ENCODE results near the gene PRR30. TPM values are rescaled to one million over a fixed set of nuclear protein-coding genes. Genes with fewer than 3 reads are reported as not detected.

Gene PRR30
- total and polyA plus RNA-seq, 8 donors: not detected

DNA sequence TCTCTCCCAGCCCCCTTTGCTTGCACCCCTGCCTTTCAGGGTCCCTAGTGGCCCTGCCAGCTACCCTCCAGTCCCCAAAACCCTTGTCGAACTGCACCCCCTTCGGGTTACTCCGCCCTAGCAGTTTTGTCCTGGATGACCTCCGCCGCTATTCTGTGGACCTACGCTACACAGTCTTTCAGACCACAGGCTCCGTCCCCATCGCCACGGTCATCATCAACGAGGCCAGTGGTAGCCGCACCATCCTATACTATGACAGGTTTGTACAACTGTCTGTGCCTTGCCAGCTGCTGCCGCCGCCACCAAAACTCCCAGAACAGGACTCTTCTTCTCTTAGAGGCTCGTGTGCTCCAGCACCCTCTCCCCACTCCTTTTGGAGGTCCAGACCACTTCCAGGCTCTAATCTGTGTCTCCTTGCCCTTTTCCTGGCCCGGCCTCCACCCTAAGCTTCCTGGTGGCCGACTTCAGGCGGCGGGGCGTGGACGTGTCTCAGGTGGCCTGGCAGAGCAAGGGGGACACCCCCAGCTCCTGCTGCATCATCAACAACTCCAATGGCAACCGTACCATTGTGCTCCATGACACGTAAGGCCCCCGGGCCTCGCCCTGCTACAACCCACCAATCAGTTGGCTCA, 44.7 kb downstream of the PRR30 start:
- TF ChIP-seq POLR2A (IDR thresholded peaks at IDR 0.05): no peak
- TF ChIP-seq, protein P1, sequence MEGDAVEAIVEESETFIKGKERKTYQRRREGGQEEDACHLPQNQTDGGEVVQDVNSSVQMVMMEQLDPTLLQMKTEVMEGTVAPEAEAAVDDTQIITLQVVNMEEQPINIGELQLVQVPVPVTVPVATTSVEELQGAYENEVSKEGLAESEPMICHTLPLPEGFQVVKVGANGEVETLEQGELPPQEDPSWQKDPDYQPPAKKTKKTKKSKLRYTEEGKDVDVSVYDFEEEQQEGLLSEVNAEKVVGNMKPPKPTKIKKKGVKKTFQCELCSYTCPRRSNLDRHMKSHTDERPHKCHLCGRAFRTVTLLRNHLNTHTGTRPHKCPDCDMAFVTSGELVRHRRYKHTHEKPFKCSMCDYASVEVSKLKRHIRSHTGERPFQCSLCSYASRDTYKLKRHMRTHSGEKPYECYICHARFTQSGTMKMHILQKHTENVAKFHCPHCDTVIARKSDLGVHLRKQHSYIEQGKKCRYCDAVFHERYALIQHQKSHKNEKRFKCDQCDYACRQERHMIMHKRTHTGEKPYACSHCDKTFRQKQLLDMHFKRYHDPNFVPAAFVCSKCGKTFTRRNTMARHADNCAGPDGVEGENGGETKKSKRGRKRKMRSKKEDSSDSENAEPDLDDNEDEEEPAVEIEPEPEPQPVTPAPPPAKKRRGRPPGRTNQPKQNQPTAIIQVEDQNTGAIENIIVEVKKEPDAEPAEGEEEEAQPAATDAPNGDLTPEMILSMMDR (IDR thresholded peaks at IDR 0.05): no peak
- TF ChIP-seq POLR2AphosphoS5 (IDR thresholded peaks at IDR 0.05): no peak
- no peak for TF ChIP-seq EP300 (IDR thresholded peaks at IDR 0.05)
- Histone ChIP-seq H3K4me3 (no peak overlapping the region), H3K36me3 (peaks cover 0 to 20% (median 0%) of the 10 kb centered on the region in 4 donors), H3K9me3 (no peaks in the 10 kb centered on the region), H3K27me3 (no peaks in the 10 kb centered on the region), H3K27ac (no peak overlapping the region), H3K4me1 (peaks cover 0 to 25% (median 16%) of the 10 kb centered on the region in 4 donors)
- no peak for DNase-seq
- WGBS, 5 donors: 90 to 95% (median 93%) methylated on average over 24 of the region's 24 CpGs
- intact Hi-C loops (cut with DNase I; ENCODE audit: low total_unique reads): no loop called here

DNA sequence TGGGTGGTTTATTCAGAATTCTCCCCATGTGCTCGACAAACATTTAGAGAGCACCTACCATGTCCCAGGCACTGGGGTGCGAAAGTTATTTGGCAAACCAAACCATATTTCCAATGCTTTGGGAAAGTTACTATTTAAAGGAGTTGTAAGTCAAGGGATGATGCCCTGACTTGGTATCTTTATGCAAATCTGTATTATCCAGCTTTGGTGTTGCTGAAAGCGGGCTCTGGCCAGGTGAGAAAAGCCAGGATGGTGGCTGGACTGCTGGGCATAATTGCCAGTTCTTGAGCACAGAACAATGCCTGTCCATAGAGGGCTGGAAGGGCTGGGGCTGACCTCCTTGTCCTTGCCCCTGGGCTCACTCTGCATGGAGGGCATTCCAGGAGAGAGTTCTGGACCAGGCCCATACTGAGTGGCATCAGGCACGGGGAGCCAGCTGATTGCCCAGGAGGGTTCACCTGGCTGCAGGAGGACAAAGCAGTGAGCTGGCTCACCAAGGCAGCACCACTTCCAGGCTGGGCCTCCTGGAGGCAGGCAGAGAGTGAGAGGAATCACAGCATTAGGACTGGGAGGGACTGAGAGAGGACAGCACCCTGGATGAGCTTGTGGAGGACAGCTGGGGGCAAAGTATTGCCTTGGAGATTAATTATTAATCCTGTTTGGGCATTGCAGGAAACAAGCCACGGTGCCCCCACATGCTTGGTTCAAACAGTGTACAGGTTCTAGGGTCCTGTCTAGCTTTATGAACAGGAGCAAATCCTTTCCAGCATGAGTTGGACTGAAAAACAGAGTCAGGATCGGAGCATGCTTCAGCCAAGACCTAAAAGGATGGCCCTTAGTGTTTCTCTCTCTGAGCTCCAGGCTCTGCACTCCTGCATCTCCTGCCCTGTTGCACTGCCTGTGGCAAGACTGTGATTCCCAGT, 45.5 kb downstream of the PRR30 start:
- intact Hi-C loops (cut with DNase I; ENCODE audit: low total_unique reads): no loop called here

DNA sequence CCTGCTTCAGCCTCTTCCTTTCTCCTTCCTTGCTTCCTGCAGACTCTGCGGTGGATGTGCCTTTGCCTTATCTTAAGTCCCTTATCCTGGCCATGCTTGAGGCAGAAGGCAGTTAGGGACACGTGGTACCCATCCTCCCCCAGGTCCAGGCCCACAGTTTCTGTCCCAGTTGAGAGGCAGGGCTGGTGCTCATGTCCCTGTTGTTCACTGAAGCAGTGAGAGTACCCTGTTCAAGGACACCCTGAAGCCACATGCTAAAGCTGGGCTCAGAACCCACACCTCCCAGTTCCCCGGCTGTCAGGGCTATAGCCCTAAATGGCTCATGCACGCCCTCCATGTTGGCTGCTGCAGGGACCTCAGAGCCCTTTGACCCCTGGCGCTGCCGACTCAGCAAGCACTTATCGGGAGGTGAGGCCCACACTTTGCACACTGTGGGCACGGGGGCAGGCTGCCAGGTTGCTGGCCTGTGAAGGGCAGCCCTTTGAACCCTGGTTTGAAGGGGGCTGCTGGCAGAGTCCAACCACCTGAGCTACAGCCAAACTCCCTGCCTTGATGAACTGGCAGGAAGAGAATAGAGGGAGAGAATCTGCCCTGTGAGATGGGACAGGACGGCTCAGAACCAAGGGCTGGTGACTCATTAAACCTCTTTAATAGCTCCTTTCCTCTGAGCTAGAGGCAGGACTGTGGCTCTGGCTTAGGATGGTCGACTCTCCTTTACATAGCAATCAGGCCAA, 46.3 kb downstream of the PRR30 start:
- DNase-seq: no peak
- H3K27ac ChIP-seq: no peak overlapping the region
- H3K4me3 ChIP-seq: no peak overlapping the region
- 35 to 55% (median 51%) methylated on average over 9 to 10 of the region's 10 CpGs for WGBS, 5 donors
- no peaks in the 10 kb centered on the region for H3K9me3 ChIP-seq
- intact Hi-C loops (cut with DNase I; ENCODE audit: low total_unique reads): no loop called here
- peaks cover 0 to 18% (median 0%) of the 10 kb centered on the region in 4 donors for H3K36me3 ChIP-seq
- peaks cover 0 to 32% (median 16%) of the 10 kb centered on the region in 4 donors for H3K4me1 ChIP-seq
- no peaks in the 10 kb centered on the region for H3K27me3 ChIP-seq
- TF ChIP-seq POLR2A (IDR thresholded peaks at IDR 0.05) (no peak), POLR2AphosphoS5 (IDR thresholded peaks at IDR 0.05) (no peak), EP300 (IDR thresholded peaks at IDR 0.05) (no peak)
- TF ChIP-seq, protein P1 (IDR thresholded peaks at IDR 0.05): no peak

More for the DNA sequence above, 45.5 kb downstream of the PRR30 start:
- Histone ChIP-seq H3K4me1 (peaks cover 0 to 25% (median 16%) of the 10 kb centered on the region in 4 donors), H3K36me3 (peaks cover 0 to 18% (median 0%) of the 10 kb centered on the region in 4 donors), H3K27ac (no peak overlapping the region), H3K9me3 (no peaks in the 10 kb centered on the region), H3K27me3 (no peaks in the 10 kb centered on the region), H3K4me3 (no peak overlapping the region)
- TF ChIP-seq EP300 (IDR thresholded peaks at IDR 0.05) (no peak), POLR2A (IDR thresholded peaks at IDR 0.05) (no peak), POLR2AphosphoS5 (IDR thresholded peaks at IDR 0.05) (no peak)
- TF ChIP-seq, protein P1 (IDR thresholded peaks at IDR 0.05): no peak
- DNase-seq: no peak
- 78 to 84% (median 80%) methylated on average over 6 of the region's 6 CpGs for WGBS, 5 donors

All from stomach (tissue), 9 donors.